Transverse colon (tissue), 4 donors: Measurements from ENCODE around the gene GPR39. TPM values are rescaled to one million over a fixed set of nuclear protein-coding genes. Genes with fewer than 3 reads are reported as not detected.

ENCODE experiments used
- DNase-seq: peaks from one replicate; pipeline ENCODE4 v3.0.0-alpha.2; 2019
- H3K27ac ChIP-seq, 4 donors: fragments of 200-600 bp; sonication (generic); 2 replicates each; pipeline ENCODE4 v1.5.1; 2016 to 2018; ENCODE audit warnings: inconsistent platforms in 4 of 4
- H3K27me3 ChIP-seq: fragments of 200-600 bp; sonication (generic); 2 replicates; pipeline ENCODE4 v1.5.1; 2017; ENCODE audit warnings: inconsistent platforms
- H3K36me3 ChIP-seq, 4 donors: fragments of 200-600 bp; sonication (generic); 2 replicates each; pipeline ENCODE4 v1.5.1; 2017 to 2019; ENCODE audit warnings: inconsistent platforms in 4 of 4
- H3K4me1 ChIP-seq, 4 donors: fragments of 200-600 bp; sonication (generic); 2 replicates each; pipeline ENCODE4 v1.5.1; 2017 to 2020; ENCODE audit warnings: inconsistent platforms in 4 of 4
- H3K4me3 ChIP-seq, 4 donors: fragments of 200-600 bp; sonication (generic); 1 replicate in 1 of 4; 2 replicates in 3 of 4; pipeline versions ENCODE4 v1.5.1 to v1.6.1; 2017 to 2019; ENCODE audit warnings: inconsistent platforms in 4 of 4
- H3K9me3 ChIP-seq, 2 donors: fragments of 200-600 bp; sonication (generic); 2 replicates each; pipeline ENCODE4 v1.5.1; 2017 to 2019; ENCODE audit warnings: inconsistent platforms in 2 of 2
- CTCF ChIP-seq, 5 experiments: fragments of 200-600 bp in 3 of 5; fragments of 450-650 bp in 2 of 5; sonication (generic) in 3 of 5; IDR thresholded peaks; 1 replicate in 2 of 5; 2 replicates in 3 of 5; pipeline ENCODE4 v1.5.1; 2016 to 2017; ENCODE audit warnings: antibody characterized with exemption in 5 of 5, inconsistent platforms in 3 of 5, mild to moderate bottlenecking in 2 of 5, moderate library complexity in 1 of 5
- EP300 ChIP-seq: sonication (generic); formaldehyde crosslinking; IDR thresholded peaks from one replicate; pipeline ENCODE4 v1.6.1; 2017; ENCODE audit warnings: antibody characterized with exemption, low read depth
- POLR2A ChIP-seq: fragments of 450-650 bp; IDR thresholded peaks from one replicate; pipeline ENCODE4 v1.6.1; 2016; ENCODE audit warnings: antibody characterized with exemption, mild to moderate bottlenecking, moderate library complexity
- POLR2AphosphoS5 ChIP-seq, 3 donors: sonication (generic); formaldehyde crosslinking; IDR thresholded peaks; one replicate each; pipeline ENCODE4 v1.6.1; 2016; ENCODE audit warnings: antibody characterized with exemption in 3 of 3
- WGBS, 2 donors: methylation state at CpG; one replicate each; pipeline ENCODE4 v1.1.5; 2018; ENCODE audit warnings: low coverage in 1 of 2; 5-methylcytosine and 5-hydroxymethylcytosine counted together
- in situ Hi-C, 4 donors: fragments of 200-750 bp; cut with MboI; loops; one replicate each; pipeline versions ENCODE4 v1.15.0 to v1.15.1; 2017; ENCODE audit warnings: low sequenced_read_pairs in 3 of 4, low pct_ligation_motif_present in 1 of 4, low pct_unique_long_range_greater_than_20kb in 1 of 4
- intact Hi-C: fragments of 100-400 bp; cut with DNase I; formaldehyde crosslinking; loops from one replicate; pipeline ENCODE4 v1.15.1; 2023; ENCODE audit warnings: low total_unique reads
- total RNA-seq, 4 donors: library from RNA; depleted of rRNA; stranded (reverse); fragments of >200 nt; gene quantifications; one replicate each; pipeline ENCODE4 v1.1.0, GENCODE V29; 2016

The GPR39 gene
- total RNA-seq, result 10 to 100 TPM; 26.3 to 85.3 (median 39.6) TPM

- Histone ChIP-seq H3K4me3 (peak within 1 kb of the TSS; percentile 32 to 59 (median 48)), H3K9me3 (no peaks in the 10 kb centered on the region), H3K36me3 (no peaks in the 10 kb centered on the region), H3K27me3 (no peaks in the 10 kb centered on the region), H3K4me1 (peaks cover 0 to 26% (median 14%) of the 10 kb centered on the region in 4 donors), H3K27ac (peak within 1 kb of the TSS; percentile 86 to 94 (median 92))
- intact Hi-C loops (no loop called here), in situ Hi-C loops (no loop called here)
- DNase-seq, result peak; percentile 52
- TF ChIP-seq POLR2AphosphoS5 (IDR thresholded peaks at IDR 0.05), result peak in 1 of 3 donors; percentile 65
- TF ChIP-seq POLR2A, result peak; percentile 8
- TF ChIP-seq EP300, result no peak
- peak in 2 of 5 experiments; percentile 26 to 27 for TF ChIP-seq CTCF (IDR thresholded peaks at IDR 0.05)
- 33% methylated on average over 23 of the region's 23 CpGs; no CpG with 5 or more reads in 1 of the 2 donors for WGBS, 2 donors
Observed at GRCh38 chr2:132416723-132417395, at the start of gene GPR39. TSS of gene GPR39 (plus strand) at chr2:132416805.

GRCh38 chr2:132368191-132368590 is 48.4 kb upstream of the GPR39 start:
- Histone ChIP-seq H3K4me1 (no peaks in the 10 kb centered on the region), H3K27me3 (no peaks in the 10 kb centered on the region), H3K9me3 (peaks cover 0 to 9% of the 10 kb centered on the region in 2 donors), H3K4me3 (no peak overlapping the region), H3K27ac (no peak overlapping the region), H3K36me3 (no peaks in the 10 kb centered on the region)
- no peak for DNase-seq
- TF ChIP-seq CTCF (IDR thresholded peaks at IDR 0.05), result no peak
- no peak for TF ChIP-seq POLR2AphosphoS5 (IDR thresholded peaks at IDR 0.05)
- TF ChIP-seq EP300, result no peak
- no peak for TF ChIP-seq POLR2A
- in situ Hi-C loops (no loop called here), intact Hi-C loops (no loop called here)
- WGBS, 2 donors, result 27 to 40% methylated on average over 2 of the region's 2 CpGs

GRCh38 chr2:132372276-132372675 is 44.3 kb upstream of the GPR39 start:
- no peak overlapping the region for H3K27ac ChIP-seq
- H3K36me3 ChIP-seq, result no peaks in the 10 kb centered on the region
- H3K9me3 ChIP-seq, result no peaks in the 10 kb centered on the region
- no peak overlapping the region for H3K4me3 ChIP-seq
- in situ Hi-C loops, result no loop called here
- intact Hi-C loops, result no loop called here
- TF ChIP-seq CTCF (IDR thresholded peaks at IDR 0.05) (no peak), EP300 (no peak), POLR2AphosphoS5 (IDR thresholded peaks at IDR 0.05) (no peak), POLR2A (no peak)
- H3K4me1 ChIP-seq, result peaks cover 0 to 17% (median 0%) of the 10 kb centered on the region in 4 donors
- WGBS, 2 donors, result 86 to 88% methylated on average over 3 of the region's 3 CpGs
- DNase-seq, result no peak
- H3K27me3 ChIP-seq, result no peaks in the 10 kb centered on the region

- intact Hi-C loops (no loop called here), in situ Hi-C loops (no loop called here)
- DNase-seq, result no peak
- 61 to 71% methylated on average over 1 to 5 of the region's 5 CpGs for WGBS, 2 donors
- peak overlapping the region; percentile 11 to 42 (median 30) for H3K27ac ChIP-seq
- no peaks in the 10 kb centered on the region for H3K36me3 ChIP-seq
- no peaks in the 10 kb centered on the region for H3K9me3 ChIP-seq
- no peak overlapping the region for H3K4me3 ChIP-seq
- TF ChIP-seq POLR2AphosphoS5 (IDR thresholded peaks at IDR 0.05), result no peak
- no peak for TF ChIP-seq POLR2A
- no peak for TF ChIP-seq EP300
- TF ChIP-seq CTCF (IDR thresholded peaks at IDR 0.05), result no peak
- no peaks in the 10 kb centered on the region for H3K27me3 ChIP-seq
- H3K4me1 ChIP-seq, result peaks cover 0 to 17% (median 0%) of the 10 kb centered on the region in 4 donors
Observed at GRCh38 chr2:132373391-132374135, 43.0 kb upstream of the GPR39 start.
